C4-2B (cell line): Measurements from ENCODE around the gene LMNTD2.

Experiments used
- ZFX ChIP-seq: fragments of 450-650 bp; IDR thresholded peaks from 2 replicates; pipeline ENCODE4 v1.6.1; 2017
- TF ChIP-seq, protein P1 (sequence below): fragments of 450-650 bp; conservative IDR thresholded peaks from 2 replicates; pipeline ENCODE4 v1.5.1; 2017; ENCODE audit warnings: mild to moderate bottlenecking

DNA sequence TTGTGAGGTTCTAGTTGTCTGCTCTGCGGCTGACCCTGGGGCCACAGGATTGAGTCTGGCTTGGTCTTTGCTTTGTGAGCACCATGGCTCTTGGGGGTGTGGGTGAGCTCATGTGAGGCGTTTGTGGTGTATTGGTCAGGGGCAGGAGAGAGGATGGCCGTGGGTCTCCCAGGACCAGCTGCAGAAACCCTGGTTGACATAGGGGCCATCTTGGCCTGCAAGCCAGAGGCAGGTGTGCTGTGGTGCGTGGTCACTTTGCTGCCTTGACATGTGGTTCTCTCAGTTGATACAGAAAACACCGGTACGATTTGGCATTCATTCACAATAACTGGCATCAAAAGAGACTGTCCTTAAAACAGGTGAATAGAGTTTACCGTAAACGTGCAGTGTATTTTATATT, 27.0 kb upstream of the LMNTD2 start:
- no peak for TF ChIP-seq ZFX
- TF ChIP-seq, protein P1, sequence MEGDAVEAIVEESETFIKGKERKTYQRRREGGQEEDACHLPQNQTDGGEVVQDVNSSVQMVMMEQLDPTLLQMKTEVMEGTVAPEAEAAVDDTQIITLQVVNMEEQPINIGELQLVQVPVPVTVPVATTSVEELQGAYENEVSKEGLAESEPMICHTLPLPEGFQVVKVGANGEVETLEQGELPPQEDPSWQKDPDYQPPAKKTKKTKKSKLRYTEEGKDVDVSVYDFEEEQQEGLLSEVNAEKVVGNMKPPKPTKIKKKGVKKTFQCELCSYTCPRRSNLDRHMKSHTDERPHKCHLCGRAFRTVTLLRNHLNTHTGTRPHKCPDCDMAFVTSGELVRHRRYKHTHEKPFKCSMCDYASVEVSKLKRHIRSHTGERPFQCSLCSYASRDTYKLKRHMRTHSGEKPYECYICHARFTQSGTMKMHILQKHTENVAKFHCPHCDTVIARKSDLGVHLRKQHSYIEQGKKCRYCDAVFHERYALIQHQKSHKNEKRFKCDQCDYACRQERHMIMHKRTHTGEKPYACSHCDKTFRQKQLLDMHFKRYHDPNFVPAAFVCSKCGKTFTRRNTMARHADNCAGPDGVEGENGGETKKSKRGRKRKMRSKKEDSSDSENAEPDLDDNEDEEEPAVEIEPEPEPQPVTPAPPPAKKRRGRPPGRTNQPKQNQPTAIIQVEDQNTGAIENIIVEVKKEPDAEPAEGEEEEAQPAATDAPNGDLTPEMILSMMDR, result no peak
